ENCODE results near the gene TRIP13.

TRIP13 gene

GRCh38 chr5:855771-856530 lies 36.7 kb upstream of the TRIP13 start:
- DNase-seq: no peak

GRCh38 chr5:856531-857425 lies 35.9 kb upstream of the TRIP13 start:
- no peak for DNase-seq

- DNase-seq: no peak
Observed at GRCh38 chr5:858726-859125, 34.0 kb upstream of the TRIP13 start.

GRCh38 chr5:859391-859790 lies 33.3 kb upstream of the TRIP13 start:
- no peak for DNase-seq

- no peak for DNase-seq
Observed at GRCh38 chr5:859798-860296, 32.8 kb upstream of the TRIP13 start.

GRCh38 chr5:860506-861150 lies 32.1 kb upstream of the TRIP13 start:
- DNase-seq: no peak

- DNase-seq: no peak
Observed at GRCh38 chr5:861442-862366, 31.0 kb upstream of the TRIP13 start.

- no peak for DNase-seq
Observed at GRCh38 chr5:862367-863243, 30.1 kb upstream of the TRIP13 start.

- DNase-seq: no peak
Observed at GRCh38 chr5:863244-863805, 29.4 kb upstream of the TRIP13 start.

GRCh38 chr5:864492-865167 lies 28.1 kb upstream of the TRIP13 start:
- DNase-seq: no peak

- no peak for DNase-seq
Observed at GRCh38 chr5:865168-865521, 27.5 kb upstream of the TRIP13 start.

GRCh38 chr5:865771-866170 lies 26.9 kb upstream of the TRIP13 start:
- DNase-seq: no peak

- DNase-seq: no peak
Observed at GRCh38 chr5:867300-867870, 25.3 kb upstream of the TRIP13 start.

GRCh38 chr5:868428-869135 lies 24.1 kb upstream of the TRIP13 start:
- no peak for DNase-seq

- DNase-seq: no peak
Observed at GRCh38 chr5:870956-871355, 21.7 kb upstream of the TRIP13 start.

GRCh38 chr5:871596-872298 lies 20.9 kb upstream of the TRIP13 start:
- DNase-seq: no peak

- DNase-seq: no peak
Observed at GRCh38 chr5:872301-872700, 20.4 kb upstream of the TRIP13 start.

GRCh38 chr5:873328-873727 lies 19.4 kb upstream of the TRIP13 start:
- DNase-seq: no peak

GRCh38 chr5:875931-876330 lies 16.8 kb upstream of the TRIP13 start:
- DNase-seq: no peak

Data from NCI-H1048 (cell line).